A549 (cell line): Measurements from ENCODE around the gene TMEM190. TPM values are rescaled to one million over a fixed set of nuclear protein-coding genes. Genes with fewer than 3 reads are reported as not detected.

Experiments used
- ATAC-seq, 2 experiments: fragments of 200-7000 bp in 1 of 2; fragments of >200 bp in 1 of 2; cut with Nextera tagmentation in 1 of 2; cut with Tn5 transposase in 1 of 2; 3 replicates each; pipeline versions ENCODE4 v1.8.0 to v1.9.1; 2018 to 2020; ENCODE audit warnings: mild to moderate bottlenecking in 1 of 2, moderate library complexity in 1 of 2
- CTCF ChIA-PET: fragments of 300-600 bp; sonication (Branson Sonifier 250); formaldehyde crosslinking; extraction: SDS; loops from one replicate; lab custom pipeline; 2021; ENCODE audit warnings: antibody characterized with exemption, inconsistent platforms; lab: Yijun Ruan, JAX
- POLR2A ChIA-PET: fragments of 350-600 bp; formaldehyde crosslinking; extraction: SDS; loops from one replicate; lab custom pipeline; 2021; ENCODE audit warnings: antibody characterized with exemption, inconsistent platforms; lab: Yijun Ruan, JAX
- DNase-seq, 2 experiments: peaks; one replicate each; pipeline versions ENCODE4 v3.0.0 to v3.0.0-alpha.2; 2011 to 2016; ENCODE audit warnings: low read depth in 1 of 2, low spot score in 1 of 2
- FAIRE-seq: peaks from 2 replicates; lab custom pipeline; 2011; peaks lifted over from hg19 to GRCh38; lab: Jason Lieb, UNC
- H3K27ac ChIP-seq, 2 experiments: fragments of >200 bp; sonication (Bioruptor Twin); formaldehyde crosslinking; 3 replicates each; pipeline ENCODE4 v1.5.1; 2016 to 2017
- H3K4me1 ChIP-seq: fragments of >200 bp; sonication (Bioruptor Twin); formaldehyde crosslinking; 3 replicates; pipeline ENCODE4 v1.6.1; 2016
- H3K4me2 ChIP-seq: fragments of >200 bp; sonication (Bioruptor Twin); formaldehyde crosslinking; 3 replicates; pipeline ENCODE4 v1.6.1; 2016
- H3K4me3 ChIP-seq: fragments of >200 bp; sonication (Bioruptor Twin); formaldehyde crosslinking; 3 replicates; pipeline ENCODE4 v1.5.1; 2016
- H3K9me3 ChIP-seq: fragments of >200 bp; sonication (Bioruptor Twin); formaldehyde crosslinking; 3 replicates; pipeline ENCODE4 v1.6.1; 2016
- CBX8 ChIP-seq: fragments of 200-600 bp; sonication (generic); IDR thresholded peaks from 2 replicates; pipeline ENCODE4 v1.6.1; 2016
- CEBPB ChIP-seq, 2 experiments: fragments of >200 bp in 1 of 2; sonication (Bioruptor Twin) in 1 of 2; formaldehyde crosslinking in 1 of 2; IDR thresholded peaks; 2 replicates each; pipeline ENCODE4 v1.6.1; 2012 to 2016
- EHF ChIP-seq: fragments of 250-450 bp; sonication (Bioruptor Pico); IDR thresholded peaks from 2 replicates; pipeline ENCODE4 v1.5.0; 2020; ENCODE audit warnings: mild to moderate bottlenecking
- EHMT2 ChIP-seq: fragments of 200-600 bp; sonication (generic); IDR thresholded peaks from 2 replicates; pipeline ENCODE4 v1.6.1; 2016; ENCODE audit warnings: antibody characterized with exemption, low read depth, mild to moderate bottlenecking, moderate library complexity
- EP300 ChIP-seq, 2 experiments: fragments of >200 bp; sonication (Bioruptor Twin); formaldehyde crosslinking; IDR thresholded peaks; 2 replicates in 1 of 2; 3 replicates in 1 of 2; pipeline ENCODE4 v1.6.1; 2016 to 2017
- ESRRA ChIP-seq: fragments of 150-350 bp; IDR thresholded peaks from 2 replicates; pipeline ENCODE4 v1.6.1; 2014; ENCODE audit warnings: mild to moderate bottlenecking, low read length, borderline replicate concordance
- FOSB ChIP-seq: fragments of 250-450 bp; sonication (Bioruptor Pico); IDR thresholded peaks from 2 replicates; pipeline ENCODE4 v1.5.0; 2020; ENCODE audit warnings: mild to moderate bottlenecking, moderate library complexity
- GATA3 ChIP-seq: IDR thresholded peaks from 2 replicates; pipeline ENCODE4 v1.6.1; 2012; ENCODE audit warnings: borderline replicate concordance
- HOXB13 ChIP-seq: fragments of 250-450 bp; sonication (Bioruptor Pico); IDR thresholded peaks from 2 replicates; pipeline ENCODE4 v1.5.0; 2020; ENCODE audit warnings: low read depth, mild to moderate bottlenecking, moderate library complexity
- KDM1A ChIP-seq: fragments of 200-600 bp; sonication (generic); IDR thresholded peaks from 2 replicates; pipeline ENCODE4 v1.6.1; 2016; ENCODE audit warnings: low read depth, mild to moderate bottlenecking
- KDM5A ChIP-seq: fragments of 200-600 bp; sonication (generic); IDR thresholded peaks from 2 replicates; pipeline ENCODE4 v1.6.1; 2016; ENCODE audit warnings: antibody characterized with exemption, mild to moderate bottlenecking
- MAZ ChIP-seq: fragments of 150-350 bp; IDR thresholded peaks from 2 replicates; pipeline ENCODE4 v1.6.1; 2014; ENCODE audit warnings: antibody characterized with exemption, low read depth, low read length, borderline replicate concordance
- NFE2L2 ChIP-seq: fragments of 150-350 bp; conservative IDR thresholded peaks from 2 replicates; pipeline ENCODE4 v1.6.1; 2014; ENCODE audit warnings: low read length
- NR3C1 ChIP-seq: fragments of >200 bp; sonication (Bioruptor Twin); formaldehyde crosslinking; IDR thresholded peaks from 3 replicates; pipeline ENCODE4 v1.6.1; 2017
- RFX5 ChIP-seq: fragments of 450-650 bp; IDR thresholded peaks from 2 replicates; pipeline ENCODE4 v1.7.1; 2014; ENCODE audit warnings: antibody characterized with exemption, mild to moderate bottlenecking, moderate library complexity
- RNF2 ChIP-seq: fragments of 200-600 bp; sonication (generic); IDR thresholded peaks from 2 replicates; pipeline ENCODE4 v1.6.1; 2016; ENCODE audit warnings: low read depth, mild to moderate bottlenecking, antibody characterized with exemption, moderate library complexity, borderline replicate concordance
- TFCP2L1 ChIP-seq: fragments of 250-450 bp; sonication (Bioruptor Pico); IDR thresholded peaks from 2 replicates; pipeline ENCODE4 v1.5.0; 2021; ENCODE audit warnings: mild to moderate bottlenecking
- TP53 ChIP-seq: fragments of 250-450 bp; sonication (Bioruptor Pico); IDR thresholded peaks from 2 replicates; pipeline ENCODE4 v1.5.0; 2021; ENCODE audit warnings: mild to moderate bottlenecking, moderate library complexity
- ZC3H11A ChIP-seq: fragments of 450-650 bp; IDR thresholded peaks from 2 replicates; pipeline ENCODE4 v1.6.1; 2014; ENCODE audit warnings: antibody characterized with exemption, mild to moderate bottlenecking
- ZFP36 ChIP-seq: fragments of 450-650 bp; IDR thresholded peaks from 2 replicates; pipeline ENCODE4 v1.6.1; 2014; ENCODE audit warnings: borderline replicate concordance; ENCODE audit not compliant: partially characterized antibody
- WGBS: methylation state at CpG from one replicate; pipeline ENCODE4 v1.1.6; 2017; ENCODE audit errors: missing lambda C conversion rate; 5-methylcytosine and 5-hydroxymethylcytosine counted together
- polyA plus RNA-seq, 4 experiments: library from polyadenylated mRNA; depleted of rRNA in 3 of 4; stranded (reverse); fragments of >200 nt; fragmentation: RNase III in 1 of 4; extraction: RNeasy Plus Mini Kit Qiagen cat#74134 plus additional on column Dnase treatment in 1 of 4; gene quantifications; 2 replicates in 3 of 4; 3 replicates in 1 of 4; pipeline ENCODE4 v1.2.3, GENCODE V29; 2011 to 2017
- TF ChIP-seq, protein P1 (sequence below): fragments of 200-600 bp; sonication (generic); IDR thresholded peaks from 2 replicates; pipeline ENCODE4 v1.6.1; 2016; ENCODE audit warnings: antibody characterized with exemption, mild to moderate bottlenecking, moderate library complexity
- TF ChIP-seq, protein P2 (sequence below): fragments of 250-450 bp; sonication (Bioruptor Pico); IDR thresholded peaks from 2 replicates; pipeline ENCODE4 v1.5.0; 2020; ENCODE audit warnings: low read depth, mild to moderate bottlenecking, moderate library complexity
- TF ChIP-seq, protein P3 (sequence below): fragments of >200 bp; sonication (Bioruptor Twin); formaldehyde crosslinking; IDR thresholded peaks from 2 replicates; pipeline ENCODE4 v1.6.1; 2016
- TF ChIP-seq, protein P4 (sequence below): IDR thresholded peaks from 2 replicates; pipeline ENCODE4 v1.6.1; 2012
- TF ChIP-seq, protein P5 (sequence below): fragments of 450-650 bp; IDR thresholded peaks from 2 replicates; pipeline ENCODE4 v1.6.1; 2014; ENCODE audit warnings: antibody characterized with exemption

TMEM190 gene
- polyA plus RNA-seq, 2 of the 4 experiments (the other 2 are of a cell fraction), result 0.58 to 1.7 TPM

DNA sequence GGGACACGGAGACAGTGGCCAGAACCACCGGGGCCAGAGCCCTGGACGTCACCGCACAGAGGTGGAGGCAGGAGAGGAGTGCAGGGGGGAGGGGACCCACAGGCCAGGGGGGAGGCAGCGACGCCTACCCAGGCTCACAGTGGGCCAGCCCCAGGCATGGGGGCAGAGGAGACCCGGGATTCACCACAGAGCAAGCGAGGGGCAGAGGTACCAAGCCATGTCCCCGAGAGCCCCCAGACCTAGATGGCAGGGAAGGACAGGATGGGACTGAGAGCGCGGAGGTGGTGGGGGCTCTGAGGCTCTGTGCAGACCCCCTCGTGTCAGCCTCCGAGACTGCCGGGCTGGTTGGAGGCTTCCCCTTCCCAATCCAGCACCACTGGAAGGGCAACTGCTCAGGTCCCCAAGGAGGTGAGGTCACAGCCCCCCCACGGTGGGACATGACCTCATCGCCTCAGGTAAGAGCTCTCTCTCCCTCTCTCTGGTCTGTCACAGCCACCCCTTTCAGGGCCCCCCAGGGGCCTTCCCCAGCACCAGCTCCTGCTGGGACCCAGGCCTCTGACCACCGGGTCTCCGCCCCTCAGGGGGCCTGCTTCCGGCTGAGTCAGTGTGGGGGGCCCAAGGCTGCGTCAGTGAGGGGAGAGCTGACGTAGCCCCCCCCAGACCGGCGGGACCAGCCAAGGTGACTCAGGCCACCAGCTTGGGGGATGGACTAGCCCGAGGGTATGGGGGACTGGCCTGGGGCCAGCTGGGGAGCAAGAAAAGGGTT is 4.1 kb upstream of the TMEM190 start (continued):
- TF ChIP-seq, protein P1, sequence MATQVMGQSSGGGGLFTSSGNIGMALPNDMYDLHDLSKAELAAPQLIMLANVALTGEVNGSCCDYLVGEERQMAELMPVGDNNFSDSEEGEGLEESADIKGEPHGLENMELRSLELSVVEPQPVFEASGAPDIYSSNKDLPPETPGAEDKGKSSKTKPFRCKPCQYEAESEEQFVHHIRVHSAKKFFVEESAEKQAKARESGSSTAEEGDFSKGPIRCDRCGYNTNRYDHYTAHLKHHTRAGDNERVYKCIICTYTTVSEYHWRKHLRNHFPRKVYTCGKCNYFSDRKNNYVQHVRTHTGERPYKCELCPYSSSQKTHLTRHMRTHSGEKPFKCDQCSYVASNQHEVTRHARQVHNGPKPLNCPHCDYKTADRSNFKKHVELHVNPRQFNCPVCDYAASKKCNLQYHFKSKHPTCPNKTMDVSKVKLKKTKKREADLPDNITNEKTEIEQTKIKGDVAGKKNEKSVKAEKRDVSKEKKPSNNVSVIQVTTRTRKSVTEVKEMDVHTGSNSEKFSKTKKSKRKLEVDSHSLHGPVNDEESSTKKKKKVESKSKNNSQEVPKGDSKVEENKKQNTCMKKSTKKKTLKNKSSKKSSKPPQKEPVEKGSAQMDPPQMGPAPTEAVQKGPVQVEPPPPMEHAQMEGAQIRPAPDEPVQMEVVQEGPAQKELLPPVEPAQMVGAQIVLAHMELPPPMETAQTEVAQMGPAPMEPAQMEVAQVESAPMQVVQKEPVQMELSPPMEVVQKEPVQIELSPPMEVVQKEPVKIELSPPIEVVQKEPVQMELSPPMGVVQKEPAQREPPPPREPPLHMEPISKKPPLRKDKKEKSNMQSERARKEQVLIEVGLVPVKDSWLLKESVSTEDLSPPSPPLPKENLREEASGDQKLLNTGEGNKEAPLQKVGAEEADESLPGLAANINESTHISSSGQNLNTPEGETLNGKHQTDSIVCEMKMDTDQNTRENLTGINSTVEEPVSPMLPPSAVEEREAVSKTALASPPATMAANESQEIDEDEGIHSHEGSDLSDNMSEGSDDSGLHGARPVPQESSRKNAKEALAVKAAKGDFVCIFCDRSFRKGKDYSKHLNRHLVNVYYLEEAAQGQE, result no peak
- peak; percentile 98 for TF ChIP-seq GATA3
- TF ChIP-seq KDM5A, result no peak

DNA sequence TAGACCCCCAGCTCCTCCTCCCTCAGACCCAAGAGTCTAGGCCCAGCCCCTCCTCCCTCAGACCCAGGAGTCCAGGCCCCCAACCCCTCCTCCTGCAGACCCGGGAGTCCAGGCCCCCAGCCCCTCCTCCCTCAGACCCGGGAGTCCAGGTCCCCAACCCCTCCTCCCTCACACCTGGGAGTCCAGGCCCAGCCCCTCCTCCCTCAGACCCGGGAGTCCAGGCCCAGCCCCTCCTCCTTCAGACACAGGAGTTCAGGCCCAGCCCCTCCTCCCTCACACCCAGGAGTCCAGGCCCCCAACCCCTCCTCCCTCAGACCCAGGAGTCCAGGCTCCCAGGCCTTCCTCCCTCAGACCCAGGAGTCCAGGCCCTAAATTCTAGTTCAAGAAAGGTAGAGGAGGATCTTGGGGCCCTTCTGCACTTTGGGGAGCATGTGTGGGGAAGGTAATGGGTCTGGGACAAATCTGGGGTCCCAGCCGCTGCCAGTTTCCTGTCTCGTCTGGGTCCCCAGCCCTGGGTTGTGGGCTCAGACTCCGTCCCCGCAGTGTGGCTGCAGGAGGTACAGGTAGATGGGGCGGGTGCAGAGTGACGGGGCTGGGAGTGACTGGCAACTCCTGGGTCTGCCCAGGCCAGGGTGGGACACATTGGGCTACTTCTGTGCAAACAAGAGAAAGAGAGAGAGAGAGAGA is 3.2 kb upstream of the TMEM190 start:
- peaks cover 80% of the 10 kb centered on the region for H3K4me1 ChIP-seq
- CTCF ChIA-PET, result interaction anchor here (0.7 to 2.6 kb wide), 5 partner anchors 11 to 131 kb away, joined by 4 to 20 read pairs (median 6); partner anchors contain the start of gene TMEM238
- FAIRE-seq (no peak), DNase-seq (peak in 1 of 2 experiments; percentile 87), ATAC-seq (peak; percentile 7 to 21)
- no peaks in the 10 kb centered on the region for H3K9me3 ChIP-seq
- peak overlapping the region; percentile 65 for H3K4me2 ChIP-seq
- 56% methylated on average over 6 of the region's 9 CpGs for WGBS
- H3K27ac ChIP-seq, result peak overlapping the region; percentile 91 to 96
- 0 out of 3 replicates have a peak overlapping the region, but pooled peaks have one; percentile 5 for H3K4me3 ChIP-seq
- POLR2A ChIA-PET, result interaction anchor here (1.0 to 2.5 kb wide), 7 partner anchors 9 to 226 kb away, joined by 3 to 11 read pairs (median 5); partner anchors contain the start of genes FIZ1, GARIN5B, KMT5C and TMEM238
- no peak for TF ChIP-seq CBX8
- TF ChIP-seq, protein P2, sequence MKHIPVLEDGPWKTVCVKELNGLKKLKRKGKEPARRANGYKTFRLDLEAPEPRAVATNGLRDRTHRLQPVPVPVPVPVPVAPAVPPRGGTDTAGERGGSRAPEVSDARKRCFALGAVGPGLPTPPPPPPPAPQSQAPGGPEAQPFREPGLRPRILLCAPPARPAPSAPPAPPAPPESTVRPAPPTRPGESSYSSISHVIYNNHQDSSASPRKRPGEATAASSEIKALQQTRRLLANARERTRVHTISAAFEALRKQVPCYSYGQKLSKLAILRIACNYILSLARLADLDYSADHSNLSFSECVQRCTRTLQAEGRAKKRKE, result no peak
- TF ChIP-seq TFCP2L1 (CRISPR knock-in tag), result no peak
- 0 out of 2 replicates have a peak, but pooled peaks have one; percentile 4 for TF ChIP-seq MAZ
- TF ChIP-seq ZC3H11A, result no peak
- TF ChIP-seq KDM1A, result no peak
- no peak for TF ChIP-seq FOSB (CRISPR knock-in tag)
- TF ChIP-seq CEBPB (IDR thresholded peaks at IDR 0.05), result no peak
- TF ChIP-seq ZFP36, result no peak
- TF ChIP-seq, protein P3, sequence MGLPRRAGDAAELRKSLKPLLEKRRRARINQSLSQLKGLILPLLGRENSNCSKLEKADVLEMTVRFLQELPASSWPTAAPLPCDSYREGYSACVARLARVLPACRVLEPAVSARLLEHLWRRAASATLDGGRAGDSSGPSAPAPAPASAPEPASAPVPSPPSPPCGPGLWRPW, result no peak
- no peak for TF ChIP-seq ESRRA
- no peak for TF ChIP-seq GATA3
- no peak for TF ChIP-seq RFX5
- no peak for TF ChIP-seq NR3C1
- TF ChIP-seq HOXB13 (CRISPR knock-in tag), result 0 out of 2 replicates have a peak, but pooled peaks have one; percentile 33
- TF ChIP-seq TP53 (CRISPR knock-in tag), result 0 out of 2 replicates have a peak, but pooled peaks have one; percentile 34
- no peak for TF ChIP-seq EHMT2
- no peak for TF ChIP-seq EHF (CRISPR knock-in tag)
- TF ChIP-seq, protein P1, result no peak
- no peak for TF ChIP-seq RNF2
- TF ChIP-seq, protein P4, sequence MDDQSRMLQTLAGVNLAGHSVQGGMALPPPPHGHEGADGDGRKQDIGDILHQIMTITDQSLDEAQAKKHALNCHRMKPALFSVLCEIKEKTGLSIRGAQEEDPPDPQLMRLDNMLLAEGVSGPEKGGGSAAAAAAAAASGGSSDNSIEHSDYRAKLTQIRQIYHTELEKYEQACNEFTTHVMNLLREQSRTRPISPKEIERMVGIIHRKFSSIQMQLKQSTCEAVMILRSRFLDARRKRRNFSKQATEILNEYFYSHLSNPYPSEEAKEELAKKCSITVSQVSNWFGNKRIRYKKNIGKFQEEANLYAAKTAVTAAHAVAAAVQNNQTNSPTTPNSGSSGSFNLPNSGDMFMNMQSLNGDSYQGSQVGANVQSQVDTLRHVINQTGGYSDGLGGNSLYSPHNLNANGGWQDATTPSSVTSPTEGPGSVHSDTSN, result peak; percentile 10; the same call in 1 of the 2 replicates
- no peak for TF ChIP-seq EP300 (IDR thresholded peaks at IDR 0.05)
- TF ChIP-seq, protein P5, sequence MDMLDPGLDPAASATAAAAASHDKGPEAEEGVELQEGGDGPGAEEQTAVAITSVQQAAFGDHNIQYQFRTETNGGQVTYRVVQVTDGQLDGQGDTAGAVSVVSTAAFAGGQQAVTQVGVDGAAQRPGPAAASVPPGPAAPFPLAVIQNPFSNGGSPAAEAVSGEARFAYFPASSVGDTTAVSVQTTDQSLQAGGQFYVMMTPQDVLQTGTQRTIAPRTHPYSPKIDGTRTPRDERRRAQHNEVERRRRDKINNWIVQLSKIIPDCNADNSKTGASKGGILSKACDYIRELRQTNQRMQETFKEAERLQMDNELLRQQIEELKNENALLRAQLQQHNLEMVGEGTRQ, result no peak
- no peak for TF ChIP-seq NFE2L2
